ENCODE data around the gene IBA57.
"Not testable (repeated sequence)": the region's sequence is repeated elsewhere in the genome, so short reads cannot be mapped to it uniquely, and the experiment has no call there.

The IBA57 gene

GRCh38 chr1:228166170-228166936, 749 bp downstream of the IBA57 start:
- DNase-seq, result peak; percentile 75
- in situ Hi-C loops (cut with MboI; ENCODE audit: low pct_unique_long_range_greater_than_20kb, low sequenced_read_pairs), result no loop called here

GRCh38 chr1:228168563-228169270, 3.1 kb downstream of the IBA57 start:
- in situ Hi-C loops (cut with MboI; ENCODE audit: low pct_unique_long_range_greater_than_20kb, low sequenced_read_pairs), result no loop called here
- DNase-seq, result no peak

- in situ Hi-C loops (cut with MboI; ENCODE audit: low pct_unique_long_range_greater_than_20kb, low sequenced_read_pairs), result no loop called here
- no peak for DNase-seq
Measured at GRCh38 chr1:228169345-228169744, 3.7 kb downstream of the IBA57 start.

- no peak for DNase-seq
- in situ Hi-C loops (cut with MboI; ENCODE audit: low pct_unique_long_range_greater_than_20kb, low sequenced_read_pairs), result no loop called here
Measured at GRCh38 chr1:228170666-228171065, 5.1 kb downstream of the IBA57 start.

GRCh38 chr1:228171221-228171891, 5.8 kb downstream of the IBA57 start:
- in situ Hi-C loops (cut with MboI; ENCODE audit: low pct_unique_long_range_greater_than_20kb, low sequenced_read_pairs), result no loop called here
- DNase-seq, result no peak

GRCh38 chr1:228172591-228173527, 7.3 kb downstream of the IBA57 start:
- in situ Hi-C loops (cut with MboI; ENCODE audit: low pct_unique_long_range_greater_than_20kb, low sequenced_read_pairs), result no loop called here
- DNase-seq, result no peak

- in situ Hi-C loops (cut with MboI; ENCODE audit: low pct_unique_long_range_greater_than_20kb, low sequenced_read_pairs), result not testable (repeated sequence)
- DNase-seq, result peak; percentile 11
Measured at GRCh38 chr1:228173528-228174481, 8.2 kb downstream of the IBA57 start.

- no peak for DNase-seq
- in situ Hi-C loops (cut with MboI; ENCODE audit: low pct_unique_long_range_greater_than_20kb, low sequenced_read_pairs), result no loop called here
Measured at GRCh38 chr1:228174482-228175315, 9.1 kb downstream of the IBA57 start.

- no peak for DNase-seq
- in situ Hi-C loops (cut with MboI; ENCODE audit: low pct_unique_long_range_greater_than_20kb, low sequenced_read_pairs), result no loop called here
Measured at GRCh38 chr1:228175316-228176023, 9.9 kb downstream of the IBA57 start.

GRCh38 chr1:228176024-228176395, 10.4 kb downstream of the IBA57 start:
- in situ Hi-C loops (cut with MboI; ENCODE audit: low pct_unique_long_range_greater_than_20kb, low sequenced_read_pairs), result no loop called here
- DNase-seq, result no peak

GRCh38 chr1:228176461-228177182, 11.0 kb downstream of the IBA57 start:
- no peak for DNase-seq
- in situ Hi-C loops (cut with MboI; ENCODE audit: low pct_unique_long_range_greater_than_20kb, low sequenced_read_pairs), result no loop called here

GRCh38 chr1:228177183-228177475, 11.5 kb downstream of the IBA57 start:
- in situ Hi-C loops (cut with MboI; ENCODE audit: low pct_unique_long_range_greater_than_20kb, low sequenced_read_pairs), result no loop called here
- no peak for DNase-seq

GRCh38 chr1:228177721-228178710, 12.4 kb downstream of the IBA57 start:
- in situ Hi-C loops (cut with MboI; ENCODE audit: low pct_unique_long_range_greater_than_20kb, low sequenced_read_pairs), result no loop called here
- no peak for DNase-seq

GRCh38 chr1:228178737-228179684, 13.4 kb downstream of the IBA57 start:
- in situ Hi-C loops (cut with MboI; ENCODE audit: low pct_unique_long_range_greater_than_20kb, low sequenced_read_pairs), result no loop called here

More at GRCh38 chr1:228178737-228179684, 13.4 kb downstream of the IBA57 start:
- no peak for DNase-seq
